Myocyte (in vitro differentiated cells): ENCODE results near the gene EPHA2. TPM values are rescaled to one million over a fixed set of nuclear protein-coding genes. Genes with fewer than 3 reads are reported as not detected.

Experiments used
- DNase-seq: peaks from one replicate; pipeline ENCODE4 v3.0.0-alpha.2; 2012; ENCODE audit warnings: low read depth
- total RNA-seq: library from RNA; depleted of rRNA; stranded (reverse); fragments of >200 nt; gene quantifications from 2 replicates; pipeline ENCODE4 v1.2.3, GENCODE V29; 2014

Gene EPHA2
- total RNA-seq, 1 donor from 2014 or later: 18.1 TPM

DNA sequence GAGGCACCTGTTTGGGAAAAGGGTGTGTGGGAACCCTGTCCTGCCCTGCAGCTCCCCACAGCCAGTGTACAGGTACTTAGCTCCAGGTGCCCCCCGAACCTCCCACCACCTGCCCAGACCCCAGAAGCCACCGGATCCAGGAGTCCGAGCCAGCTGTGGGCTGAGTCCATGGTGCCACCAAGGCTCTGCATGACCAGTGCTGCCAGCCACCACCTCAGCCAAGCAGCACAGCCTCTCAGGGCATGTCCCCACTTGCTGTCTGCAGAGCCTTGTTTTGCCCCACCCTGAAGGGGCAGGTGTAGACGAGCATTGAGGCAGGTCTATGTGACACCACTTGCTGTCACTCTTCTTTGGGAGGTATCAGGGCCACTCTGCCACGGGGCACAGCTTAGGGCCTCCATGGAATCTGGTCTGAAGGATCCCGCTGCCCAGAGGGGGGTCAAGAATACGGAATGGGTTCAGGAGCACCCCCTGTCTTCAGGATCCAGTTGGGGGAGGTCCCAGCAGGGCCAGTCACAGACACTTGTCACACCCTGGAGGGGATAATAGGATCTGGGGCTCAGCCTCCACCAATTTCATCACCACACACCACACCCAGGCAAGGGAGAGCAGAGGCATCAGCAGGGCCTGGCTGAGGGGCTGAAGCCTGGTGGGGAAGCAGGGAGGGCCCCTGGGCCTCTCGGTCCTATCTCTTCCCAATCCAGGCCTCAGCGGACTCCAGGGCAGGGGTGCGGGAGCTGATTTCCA lies 28.9 kb upstream of the EPHA2 start:
- DNase-seq: no peak

GRCh38 chr1:16183765-16184556 lies 28.1 kb upstream of the EPHA2 start:
- DNase-seq: no peak

- no peak for DNase-seq
Observed at GRCh38 chr1:16183179-16183578, 27.3 kb upstream of the EPHA2 start.

GRCh38 chr1:16181887-16182719 lies 26.2 kb upstream of the EPHA2 start:
- peak; percentile 94 for DNase-seq

DNA sequence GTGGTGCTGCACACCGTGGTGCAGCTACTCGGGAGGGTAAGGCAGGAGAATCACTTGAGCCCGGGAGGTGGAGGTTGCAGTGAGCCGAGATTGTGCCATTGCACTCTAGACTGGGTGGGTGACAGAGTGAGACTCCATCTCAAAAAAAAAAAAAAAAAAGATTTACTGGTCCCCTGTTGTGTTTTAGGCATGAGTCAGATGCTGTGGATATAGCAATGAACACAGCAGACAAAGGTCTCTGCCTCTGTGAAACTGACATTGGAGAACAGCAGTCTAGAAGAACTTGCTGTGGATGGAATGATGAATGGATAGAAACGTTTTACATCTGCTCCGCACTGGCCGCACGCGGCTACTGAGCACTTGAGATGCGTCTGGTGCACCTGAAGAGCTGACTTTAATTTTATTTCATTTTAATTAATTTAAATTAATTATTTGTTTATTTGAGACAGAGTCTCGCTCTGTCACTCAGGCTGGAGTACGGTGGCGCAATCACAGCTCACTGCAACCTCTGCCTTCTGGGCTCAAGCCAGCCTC lies 24.5 kb upstream of the EPHA2 start:
- DNase-seq: no peak

GRCh38 chr1:16178596-16179497 lies 23.0 kb upstream of the EPHA2 start:
- no peak for DNase-seq

GRCh38 chr1:16177306-16177705 lies 21.4 kb upstream of the EPHA2 start:
- DNase-seq: no peak

DNA sequence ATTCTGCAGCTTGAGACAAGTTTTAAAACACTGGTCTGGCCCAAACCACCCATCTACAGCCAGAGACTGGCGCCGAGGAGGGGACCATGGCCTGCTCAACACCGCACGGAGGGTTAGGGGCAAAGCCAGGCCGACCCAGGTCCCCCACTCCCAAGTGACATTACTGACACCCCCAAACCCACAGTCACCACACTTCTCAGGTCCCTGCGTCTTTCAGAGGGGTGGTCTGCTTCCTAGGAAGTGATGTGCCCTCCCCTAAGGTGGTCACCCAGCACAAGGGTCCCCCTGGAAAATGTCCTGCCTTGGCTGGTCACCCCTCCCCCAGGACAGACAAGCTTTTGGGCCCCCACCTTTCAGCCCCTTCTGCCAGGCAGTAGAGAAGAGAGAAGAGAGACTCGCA lies 20.8 kb upstream of the EPHA2 start:
- DNase-seq: no peak

GRCh38 chr1:16175610-16176553 lies 20.0 kb upstream of the EPHA2 start:
- peak; percentile 87 for DNase-seq

- no peak for DNase-seq
Observed at GRCh38 chr1:16174886-16175598, 19.2 kb upstream of the EPHA2 start.

DNA sequence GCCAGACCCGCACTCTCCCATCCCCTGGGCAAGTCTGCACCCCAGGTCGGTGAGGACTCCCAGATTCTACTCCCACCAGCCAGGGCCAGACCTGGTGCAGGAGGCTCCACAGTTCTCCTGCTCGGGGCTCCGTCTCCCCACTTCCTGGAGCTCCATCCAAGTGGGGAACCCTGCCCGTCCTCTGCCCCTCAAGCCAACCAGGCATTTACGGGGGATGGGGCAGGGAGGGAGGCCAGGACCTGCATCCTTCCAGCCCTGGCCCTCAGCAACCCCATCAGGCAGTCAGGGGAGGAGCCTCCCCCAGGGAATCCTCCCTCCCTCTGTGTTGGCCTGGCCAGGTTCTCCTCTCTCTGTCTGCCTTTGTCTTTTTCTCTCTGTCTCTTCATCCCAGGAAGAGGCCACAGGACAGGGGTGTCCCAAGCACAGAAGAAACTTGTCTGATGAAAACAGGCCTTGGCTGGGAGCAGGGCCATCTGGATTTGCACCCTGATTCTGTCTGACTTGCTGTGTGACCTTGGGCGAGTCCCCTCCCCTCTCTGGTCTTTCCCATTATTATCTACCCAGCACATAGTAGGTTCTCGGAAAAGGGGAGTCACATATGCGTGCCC lies 18.5 kb upstream of the EPHA2 start:
- no peak for DNase-seq

DNA sequence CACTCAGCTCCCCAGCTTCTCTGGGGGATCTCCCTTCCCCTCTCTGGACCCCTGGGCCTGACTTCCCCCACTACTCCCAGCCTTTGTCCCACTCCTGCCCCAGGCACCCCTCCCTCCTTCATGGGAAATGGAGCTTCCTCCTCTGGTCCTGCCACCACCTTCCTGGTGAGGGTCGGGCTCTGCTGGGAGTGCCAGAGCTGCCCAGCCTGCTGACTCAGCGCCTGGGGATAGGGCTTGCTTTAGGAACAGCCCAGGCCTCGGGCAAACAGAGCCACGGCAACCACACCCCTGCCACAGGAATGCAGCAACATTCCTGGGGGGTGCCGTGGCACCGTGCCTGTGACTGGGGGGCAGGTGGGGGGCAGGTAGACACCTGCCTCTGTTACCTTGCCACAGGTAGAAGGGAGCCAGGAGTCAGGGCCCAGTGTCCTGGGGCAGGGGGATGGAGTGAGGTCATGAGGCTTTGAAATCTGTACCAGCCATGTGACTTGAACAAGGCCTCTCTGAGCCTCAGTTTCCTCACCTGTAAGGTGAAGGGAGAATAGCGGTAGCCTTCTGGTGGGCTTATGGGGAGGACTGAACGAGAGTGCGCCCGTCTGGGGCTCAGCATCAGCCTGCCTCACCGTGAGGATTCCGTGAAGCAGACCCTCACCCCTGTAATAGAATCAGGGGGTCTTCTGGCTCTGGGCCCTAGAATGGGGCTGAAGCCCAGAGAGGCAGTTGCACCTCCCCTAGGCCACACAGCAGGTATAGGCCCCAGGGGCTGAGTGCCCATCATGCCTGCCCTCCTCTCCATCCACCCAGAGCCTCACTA lies 17.8 kb upstream of the EPHA2 start:
- DNase-seq: peak; percentile 85

DNA sequence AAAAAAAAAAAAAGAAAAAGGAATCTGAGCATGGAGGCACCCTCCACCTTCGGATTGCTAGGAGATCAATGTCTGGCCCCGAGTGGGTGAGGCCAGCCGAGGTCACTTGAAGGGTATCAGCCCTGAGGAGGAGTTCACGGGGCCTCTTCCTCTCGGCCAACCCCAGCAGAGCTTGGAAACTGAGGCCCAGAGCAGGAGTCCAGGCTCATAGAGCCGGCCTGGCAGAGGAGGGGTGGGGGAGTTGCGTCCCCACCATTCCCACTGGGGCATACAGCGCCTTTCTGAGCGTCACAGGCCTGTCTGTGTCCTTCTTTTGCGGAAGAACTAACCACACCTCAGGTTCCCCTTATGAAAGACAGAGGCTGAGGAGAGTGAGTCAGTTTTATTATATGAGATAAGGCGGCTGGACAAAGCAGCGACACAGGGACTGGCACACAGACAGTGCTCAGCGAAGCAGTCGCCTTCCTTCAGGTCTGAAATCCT lies 17.1 kb upstream of the EPHA2 start:
- no peak for DNase-seq

GRCh38 chr1:16172218-16172830 lies 16.5 kb upstream of the EPHA2 start:
- DNase-seq: no peak

GRCh38 chr1:16171314-16172151 lies 15.7 kb upstream of the EPHA2 start:
- no peak for DNase-seq

GRCh38 chr1:16170283-16170673 lies 14.4 kb upstream of the EPHA2 start:
- DNase-seq: no peak
